ENCODE results near the gene OPCML. TPM values are rescaled to one million over a fixed set of nuclear protein-coding genes. Genes with fewer than 3 reads are reported as not detected.

The OPCML gene
- total RNA-seq, 4 donors from 2014 or later: 0.16 TPM; not detected in 3

- DNase-seq (ENCODE audit: low spot score in 2 of 2): no peak
- WGBS, 2 donors: 78 to 83% methylated on average over 7 of the region's 7 CpGs
- H3K4me3 ChIP-seq (ENCODE audit: low read depth, poor library complexity, severe bottlenecking): no peak overlapping the region
- intact Hi-C loops (cut with DNase I; ENCODE audit: low total_unique reads): no loop called here
- TF ChIP-seq CTCF (IDR thresholded peaks at IDR 0.05) (no peak), POLR2A (IDR thresholded peaks at IDR 0.05) (no peak)
These were observed 404.6 kb downstream of the OPCML start for GRCh38 chr11:133127741-133128140.

- intact Hi-C loops (cut with DNase I; ENCODE audit: low total_unique reads): no loop called here
- 47 to 55% methylated on average over 4 of the region's 4 CpGs for WGBS, 2 donors
- DNase-seq (ENCODE audit: low spot score in 2 of 2): no peak
- H3K4me3 ChIP-seq (ENCODE audit: low read depth, poor library complexity, severe bottlenecking): no peak overlapping the region
- TF ChIP-seq CTCF (IDR thresholded peaks at IDR 0.05) (no peak), POLR2A (IDR thresholded peaks at IDR 0.05) (no peak)
These were observed 408.5 kb downstream of the OPCML start for GRCh38 chr11:133123796-133124195.

GRCh38 chr11:133123366-133123765 lies 408.9 kb downstream of the OPCML start:
- 45 to 54% methylated on average over 7 of the region's 7 CpGs for WGBS, 2 donors
- no peak overlapping the region for H3K4me3 ChIP-seq (ENCODE audit: low read depth, poor library complexity, severe bottlenecking)
- DNase-seq (ENCODE audit: low spot score in 2 of 2): no peak

GRCh38 chr11:133122256-133122655 lies 410.0 kb downstream of the OPCML start:
- no peak for DNase-seq (ENCODE audit: low spot score in 2 of 2)
- intact Hi-C loops (cut with DNase I; ENCODE audit: low total_unique reads): no loop called here
- TF ChIP-seq CTCF (IDR thresholded peaks at IDR 0.05) (no peak), POLR2A (IDR thresholded peaks at IDR 0.05) (no peak)
- 9 to 31% methylated on average over 3 of the region's 3 CpGs for WGBS, 2 donors
- no peak overlapping the region for H3K4me3 ChIP-seq (ENCODE audit: low read depth, poor library complexity, severe bottlenecking)

More at GRCh38 chr11:133123366-133123765, 408.9 kb downstream of the OPCML start:
- intact Hi-C loops (cut with DNase I; ENCODE audit: low total_unique reads): no loop called here
- TF ChIP-seq POLR2A (IDR thresholded peaks at IDR 0.05) (no peak), CTCF (IDR thresholded peaks at IDR 0.05) (no peak)

- WGBS, 2 donors: 65 to 69% methylated on average over 7 of the region's 7 CpGs
- no peak overlapping the region for H3K4me3 ChIP-seq (ENCODE audit: low read depth, poor library complexity, severe bottlenecking)
- intact Hi-C loops (cut with DNase I; ENCODE audit: low total_unique reads): no loop called here
- no peak for DNase-seq (ENCODE audit: low spot score in 2 of 2)
- TF ChIP-seq POLR2A (IDR thresholded peaks at IDR 0.05) (no peak), CTCF (IDR thresholded peaks at IDR 0.05) (no peak)
These were observed 413.6 kb downstream of the OPCML start for GRCh38 chr11:133118563-133119268.

- H3K4me3 ChIP-seq (ENCODE audit: low read depth, poor library complexity, severe bottlenecking): no peak overlapping the region
- TF ChIP-seq CTCF (IDR thresholded peaks at IDR 0.05): no peak
- TF ChIP-seq POLR2A (IDR thresholded peaks at IDR 0.05): no peak
- intact Hi-C loops (cut with DNase I; ENCODE audit: low total_unique reads): no loop called here
- DNase-seq (ENCODE audit: low spot score in 2 of 2): no peak
- 86 to 90% methylated on average over 7 of the region's 7 CpGs for WGBS, 2 donors
These were observed 417.2 kb downstream of the OPCML start for GRCh38 chr11:133115099-133115498.

All from lower leg skin (tissue), 4 donors.